ENCODE results near the gene ERICH6B.

The ERICH6B gene

DNA sequence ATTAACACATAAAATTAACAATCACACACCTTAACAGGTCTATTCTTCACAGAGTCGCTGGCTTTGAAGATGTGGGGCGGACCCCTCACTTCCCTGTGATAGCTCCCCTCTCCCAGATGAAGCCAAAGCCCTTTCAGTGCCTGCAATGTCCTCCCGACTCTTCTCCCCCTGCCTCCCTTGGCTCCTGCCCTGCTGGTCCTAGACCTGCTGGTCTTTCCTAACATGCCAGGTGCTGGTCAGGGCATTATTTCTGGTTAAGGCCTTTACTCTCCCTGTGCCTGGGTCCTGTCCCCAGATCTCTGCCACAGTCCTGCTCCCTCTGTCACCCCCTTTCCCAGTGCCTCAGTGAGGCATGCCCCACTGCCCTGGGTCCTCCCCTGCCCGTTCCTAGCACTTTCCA is 12.2 kb downstream of the ERICH6B start:
- Histone ChIP-seq H3K9ac (ENCODE audit: insufficient read length) (no peak overlapping the region), H3K9me3 (ENCODE audit: low read depth, low read length) (no peaks in the 10 kb centered on the region), H3K27ac (no peak overlapping the region), H3K36me3 (ENCODE audit: insufficient read depth, low read length) (no peaks in the 10 kb centered on the region), H3K4me3 (no peak overlapping the region)
- no peak for DNase-seq (ENCODE audit: low read depth, low spot score)
- no peak for TF ChIP-seq POLR2AphosphoS5 (IDR thresholded peaks at IDR 0.05; ENCODE audit: borderline replicate concordance, low read depth, low read length)
- TF ChIP-seq FOXP2 (optimal IDR thresholded peaks at IDR 0.05; ENCODE audit: control extremely low read depth, extremely low read length, insufficient read depth) = no peak

DNA sequence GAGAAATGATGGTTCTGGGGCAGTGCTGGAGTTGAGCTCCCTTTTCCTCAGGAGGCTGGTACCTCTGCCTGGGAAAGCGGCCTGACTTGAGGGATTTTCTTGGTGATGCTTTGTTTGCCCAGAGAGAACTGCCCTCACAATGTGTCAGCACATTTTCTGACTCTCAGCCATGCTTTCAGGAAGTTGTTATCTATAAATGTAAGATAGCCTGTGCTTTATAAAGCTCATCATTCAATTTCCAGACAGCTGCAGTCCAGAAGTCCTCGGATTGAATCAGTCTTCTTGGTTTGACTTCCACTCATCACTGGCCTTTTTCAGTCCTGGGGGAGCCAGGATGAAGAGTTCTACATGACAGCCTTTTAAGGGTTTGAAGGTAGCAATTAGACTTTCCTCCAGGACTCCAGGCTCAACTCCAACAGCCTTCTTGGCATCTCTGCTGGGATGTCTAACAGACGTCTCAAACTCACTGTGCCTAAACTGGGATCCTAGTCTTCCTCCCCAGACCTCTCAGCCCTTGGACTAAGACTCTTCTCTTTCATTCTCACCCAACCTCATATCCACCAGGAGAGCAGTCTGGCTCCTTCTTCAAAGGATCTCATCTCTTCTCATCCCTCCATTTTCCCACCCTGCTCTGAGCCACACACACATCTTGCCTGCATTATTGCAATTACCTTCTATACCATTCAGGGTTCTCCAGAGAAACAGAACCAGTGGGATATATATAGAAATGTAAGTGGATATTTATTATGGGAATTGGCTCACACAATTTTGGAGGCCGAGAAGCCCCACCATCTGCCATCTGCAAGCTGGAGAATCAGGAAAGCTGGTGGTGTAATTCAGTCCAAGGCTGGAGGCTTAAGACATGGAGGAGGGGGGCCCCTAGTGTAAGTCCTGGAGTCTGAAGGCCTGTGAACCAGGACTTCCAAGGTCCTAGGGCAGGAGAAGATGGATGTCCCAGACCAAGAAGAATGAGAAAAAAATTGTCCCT is 13.1 kb downstream of the ERICH6B start:
- DNase-seq (ENCODE audit: low read depth, low spot score) = no peak
- Histone ChIP-seq H3K4me3 (no peak overlapping the region), H3K9ac (ENCODE audit: insufficient read length) (no peak overlapping the region), H3K27ac (no peak overlapping the region), H3K36me3 (ENCODE audit: insufficient read depth, low read length) (no peaks in the 10 kb centered on the region), H3K9me3 (ENCODE audit: low read depth, low read length) (no peaks in the 10 kb centered on the region)
- no peak for TF ChIP-seq POLR2AphosphoS5 (IDR thresholded peaks at IDR 0.05; ENCODE audit: borderline replicate concordance, low read depth, low read length)
- no peak for TF ChIP-seq FOXP2 (optimal IDR thresholded peaks at IDR 0.05; ENCODE audit: control extremely low read depth, extremely low read length, insufficient read depth)
- TF ChIP-seq EZH2 (IDR thresholded peaks at IDR 0.05) = no peak

DNA sequence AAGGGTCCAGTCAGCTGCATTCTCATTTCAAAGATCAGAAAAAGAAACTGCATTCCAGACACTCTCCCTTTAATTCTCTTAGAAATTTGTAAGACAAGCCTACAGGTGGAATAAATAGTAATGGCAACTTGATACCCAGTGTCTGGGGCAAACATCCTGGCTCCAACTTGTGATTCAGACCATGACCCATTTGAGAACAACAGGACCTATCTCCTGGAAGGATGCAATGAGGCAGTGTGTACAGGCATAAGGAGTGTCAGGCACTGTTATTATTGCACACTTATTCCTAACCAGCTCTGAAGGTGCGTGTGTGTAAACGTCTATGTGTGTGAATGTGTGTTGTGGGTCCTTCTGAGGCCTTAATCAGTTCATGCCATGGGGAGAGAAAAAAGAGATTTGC is 13.9 kb downstream of the ERICH6B start:
- no peak for TF ChIP-seq EZH2 (IDR thresholded peaks at IDR 0.05)
- no peak for TF ChIP-seq POLR2AphosphoS5 (IDR thresholded peaks at IDR 0.05; ENCODE audit: borderline replicate concordance, low read depth, low read length)
- no peak for TF ChIP-seq FOXP2 (optimal IDR thresholded peaks at IDR 0.05; ENCODE audit: control extremely low read depth, extremely low read length, insufficient read depth)

GRCh38 chr13:45598597-45598996 is 16.9 kb downstream of the ERICH6B start:
- no peak overlapping the region for H3K27ac ChIP-seq
- no peaks in the 10 kb centered on the region for H3K36me3 ChIP-seq (ENCODE audit: insufficient read depth, low read length)
- no peaks in the 10 kb centered on the region for H3K9me3 ChIP-seq (ENCODE audit: low read depth, low read length)
- no peak overlapping the region for H3K4me3 ChIP-seq
- TF ChIP-seq FOXP2 (optimal IDR thresholded peaks at IDR 0.05; ENCODE audit: control extremely low read depth, extremely low read length, insufficient read depth) (no peak), EZH2 (IDR thresholded peaks at IDR 0.05) (no peak), POLR2AphosphoS5 (IDR thresholded peaks at IDR 0.05; ENCODE audit: borderline replicate concordance, low read depth, low read length) (no peak)
- H3K9ac ChIP-seq (ENCODE audit: insufficient read length) = no peak overlapping the region
- DNase-seq (ENCODE audit: low read depth, low spot score) = no peak

More for the DNA sequence above, 13.9 kb downstream of the ERICH6B start:
- Histone ChIP-seq H3K9me3 (ENCODE audit: low read depth, low read length) (no peaks in the 10 kb centered on the region), H3K9ac (ENCODE audit: insufficient read length) (no peak overlapping the region), H3K4me3 (no peak overlapping the region), H3K27ac (no peak overlapping the region), H3K36me3 (ENCODE audit: insufficient read depth, low read length) (no peaks in the 10 kb centered on the region)
- DNase-seq (ENCODE audit: low read depth, low spot score) = no peak

- TF ChIP-seq FOXP2 (optimal IDR thresholded peaks at IDR 0.05; ENCODE audit: control extremely low read depth, extremely low read length, insufficient read depth) (no peak), POLR2AphosphoS5 (IDR thresholded peaks at IDR 0.05; ENCODE audit: borderline replicate concordance, low read depth, low read length) (no peak), EZH2 (IDR thresholded peaks at IDR 0.05) (no peak)
- Histone ChIP-seq H3K9ac (ENCODE audit: insufficient read length) (no peak overlapping the region), H3K9me3 (ENCODE audit: low read depth, low read length) (no peaks in the 10 kb centered on the region), H3K4me3 (no peak overlapping the region), H3K27ac (no peak overlapping the region), H3K36me3 (ENCODE audit: insufficient read depth, low read length) (no peaks in the 10 kb centered on the region)
- DNase-seq (ENCODE audit: low read depth, low spot score) = no peak
These were observed 18.6 kb downstream of the ERICH6B start for GRCh38 chr13:45596800-45597475.

- no peak overlapping the region for H3K4me3 ChIP-seq
- TF ChIP-seq EZH2 (IDR thresholded peaks at IDR 0.05) (no peak), FOXP2 (optimal IDR thresholded peaks at IDR 0.05; ENCODE audit: control extremely low read depth, extremely low read length, insufficient read depth) (no peak), POLR2AphosphoS5 (IDR thresholded peaks at IDR 0.05; ENCODE audit: borderline replicate concordance, low read depth, low read length) (no peak)
- H3K36me3 ChIP-seq (ENCODE audit: insufficient read depth, low read length) = no peaks in the 10 kb centered on the region
These were observed 19.6 kb downstream of the ERICH6B start for GRCh38 chr13:45595965-45596364.

GRCh38 chr13:45594764-45595163 is 20.8 kb downstream of the ERICH6B start:
- no peak for DNase-seq (ENCODE audit: low read depth, low spot score)
- Histone ChIP-seq H3K9ac (ENCODE audit: insufficient read length) (no peak overlapping the region), H3K36me3 (ENCODE audit: insufficient read depth, low read length) (no peaks in the 10 kb centered on the region), H3K9me3 (ENCODE audit: low read depth, low read length) (no peaks in the 10 kb centered on the region), H3K27ac (no peak overlapping the region), H3K4me3 (no peak overlapping the region)
- no peak for TF ChIP-seq EZH2 (IDR thresholded peaks at IDR 0.05)
- no peak for TF ChIP-seq FOXP2 (optimal IDR thresholded peaks at IDR 0.05; ENCODE audit: control extremely low read depth, extremely low read length, insufficient read depth)
- TF ChIP-seq POLR2AphosphoS5 (IDR thresholded peaks at IDR 0.05; ENCODE audit: borderline replicate concordance, low read depth, low read length) = no peak

More at GRCh38 chr13:45595965-45596364, 19.6 kb downstream of the ERICH6B start:
- H3K27ac ChIP-seq = no peak overlapping the region
- no peaks in the 10 kb centered on the region for H3K9me3 ChIP-seq (ENCODE audit: low read depth, low read length)
- H3K9ac ChIP-seq (ENCODE audit: insufficient read length) = no peak overlapping the region
- no peak for DNase-seq (ENCODE audit: low read depth, low spot score)

DNA sequence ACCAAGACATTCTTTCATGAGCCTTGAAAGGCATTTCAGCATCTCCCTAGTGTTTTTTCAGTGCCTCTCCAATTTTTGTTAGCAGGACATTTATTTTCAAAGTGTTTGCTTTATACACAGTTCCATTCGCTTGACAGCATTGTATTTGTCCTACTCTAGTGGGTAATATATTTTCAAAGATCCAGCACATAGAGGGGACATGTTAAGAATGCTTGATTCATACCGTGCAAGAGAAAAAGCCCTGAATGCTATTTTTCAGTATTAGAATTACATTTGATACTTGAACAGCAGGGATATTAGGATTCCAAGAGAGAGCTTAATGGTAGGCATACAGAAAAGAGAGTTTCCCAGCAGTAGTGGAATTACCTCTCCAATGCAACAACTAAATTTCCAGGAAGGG is 21.3 kb downstream of the ERICH6B start:
- no peak overlapping the region for H3K27ac ChIP-seq
- TF ChIP-seq POLR2AphosphoS5 (IDR thresholded peaks at IDR 0.05; ENCODE audit: borderline replicate concordance, low read depth, low read length) (no peak), EZH2 (IDR thresholded peaks at IDR 0.05) (no peak), FOXP2 (optimal IDR thresholded peaks at IDR 0.05; ENCODE audit: control extremely low read depth, extremely low read length, insufficient read depth) (no peak)
- DNase-seq (ENCODE audit: low read depth, low spot score) = no peak

More for the DNA sequence above, 21.3 kb downstream of the ERICH6B start:
- Histone ChIP-seq H3K9ac (ENCODE audit: insufficient read length) (no peak overlapping the region), H3K9me3 (ENCODE audit: low read depth, low read length) (no peaks in the 10 kb centered on the region), H3K36me3 (ENCODE audit: insufficient read depth, low read length) (no peaks in the 10 kb centered on the region), H3K4me3 (no peak overlapping the region)
